HL-60 (cell line): ENCODE data around the gene FAM13C.

Experiments
- DNase-seq, 2 experiments: peaks; one replicate each; pipeline ENCODE4 v3.0.0-alpha.2; 2010 to 2020; ENCODE audit warnings: low read depth in 1 of 2, low spot score in 1 of 2
- H3K27ac ChIP-seq: fragments of 250-450 bp; sonication (Bioruptor Pico); replicated peaks from 2 replicates; pipeline ENCODE4 v1.5.1; 2020; ENCODE audit warnings: mild to moderate bottlenecking, moderate library complexity
- H3K27me3 ChIP-seq: fragments of 250-450 bp; sonication (Bioruptor Pico); 2 replicates; pipeline ENCODE4 v1.5.1; 2021; ENCODE audit warnings: mild to moderate bottlenecking, moderate library complexity; ENCODE audit not compliant: insufficient read depth, poor library complexity, severe bottlenecking
- H3K4me3 ChIP-seq: replicated peaks from 2 replicates; pipeline ENCODE4 v1.5.1; 2011; ENCODE audit warnings: mild to moderate bottlenecking, control low read depth, low read length; ENCODE audit not compliant: insufficient read depth
- GABPA ChIP-seq: IDR thresholded peaks from 2 replicates; pipeline ENCODE4 v1.6.1; 2012; ENCODE audit warnings: low read depth
- POLR2AphosphoS5 ChIP-seq: IDR thresholded peaks from 2 replicates; pipeline ENCODE4 v1.6.1; 2012; ENCODE audit warnings: low read depth
- SPI1 ChIP-seq: IDR thresholded peaks from 2 replicates; pipeline ENCODE4 v1.6.1; 2012; ENCODE audit warnings: low read depth, mild to moderate bottlenecking, borderline replicate concordance
- TF ChIP-seq, protein P1 (sequence below): IDR thresholded peaks from 2 replicates; pipeline ENCODE4 v1.6.1; 2012; ENCODE audit warnings: low read depth; ENCODE audit not compliant: insufficient replicate concordance
- TF ChIP-seq, protein P2 (sequence below): IDR thresholded peaks from one replicate; pipeline ENCODE4 v1.5.1; 2011; ENCODE audit warnings: low read length, control low read depth, inconsistent platforms; ENCODE audit not compliant: insufficient read depth

The FAM13C gene

DNA sequence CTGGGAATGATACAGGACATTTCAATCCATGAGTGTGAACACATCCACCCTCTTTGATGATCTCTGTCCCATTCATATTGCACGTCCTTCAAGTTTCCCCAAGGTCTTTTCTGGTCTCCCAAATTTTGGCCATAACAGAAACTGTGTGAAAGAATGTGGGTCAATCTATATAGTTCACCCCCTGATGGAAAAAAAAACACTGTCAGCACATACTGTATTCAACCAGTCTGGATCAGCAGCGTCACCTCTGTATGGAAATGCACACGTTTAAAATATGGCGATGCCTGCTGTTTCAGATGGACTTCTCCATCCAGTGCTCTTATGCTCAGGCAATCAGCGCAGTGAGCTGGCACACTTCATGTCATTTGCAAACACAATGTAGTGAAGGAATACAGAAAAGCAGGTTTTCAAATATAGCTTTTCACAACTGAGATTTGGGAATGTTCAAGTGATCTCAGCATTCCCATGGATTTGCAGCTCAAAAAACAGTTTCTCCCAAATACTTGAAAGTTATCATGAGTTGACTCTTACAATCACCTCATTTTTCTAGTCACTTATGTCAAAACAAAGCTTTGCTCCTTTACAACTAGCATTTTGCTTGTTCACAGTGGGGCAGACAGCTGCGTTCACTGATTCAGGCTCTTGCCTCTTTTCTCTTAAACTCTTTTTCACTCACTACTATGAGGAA lies 61.1 kb downstream of the FAM13C start:
- Histone ChIP-seq H3K27me3 (no peaks in the 10 kb centered on the region), H3K4me3 (no peak overlapping the region), H3K27ac (no peak overlapping the region)
- DNase-seq = no peak
- no peak for TF ChIP-seq SPI1
- TF ChIP-seq POLR2AphosphoS5 = no peak
- TF ChIP-seq, protein P1, sequence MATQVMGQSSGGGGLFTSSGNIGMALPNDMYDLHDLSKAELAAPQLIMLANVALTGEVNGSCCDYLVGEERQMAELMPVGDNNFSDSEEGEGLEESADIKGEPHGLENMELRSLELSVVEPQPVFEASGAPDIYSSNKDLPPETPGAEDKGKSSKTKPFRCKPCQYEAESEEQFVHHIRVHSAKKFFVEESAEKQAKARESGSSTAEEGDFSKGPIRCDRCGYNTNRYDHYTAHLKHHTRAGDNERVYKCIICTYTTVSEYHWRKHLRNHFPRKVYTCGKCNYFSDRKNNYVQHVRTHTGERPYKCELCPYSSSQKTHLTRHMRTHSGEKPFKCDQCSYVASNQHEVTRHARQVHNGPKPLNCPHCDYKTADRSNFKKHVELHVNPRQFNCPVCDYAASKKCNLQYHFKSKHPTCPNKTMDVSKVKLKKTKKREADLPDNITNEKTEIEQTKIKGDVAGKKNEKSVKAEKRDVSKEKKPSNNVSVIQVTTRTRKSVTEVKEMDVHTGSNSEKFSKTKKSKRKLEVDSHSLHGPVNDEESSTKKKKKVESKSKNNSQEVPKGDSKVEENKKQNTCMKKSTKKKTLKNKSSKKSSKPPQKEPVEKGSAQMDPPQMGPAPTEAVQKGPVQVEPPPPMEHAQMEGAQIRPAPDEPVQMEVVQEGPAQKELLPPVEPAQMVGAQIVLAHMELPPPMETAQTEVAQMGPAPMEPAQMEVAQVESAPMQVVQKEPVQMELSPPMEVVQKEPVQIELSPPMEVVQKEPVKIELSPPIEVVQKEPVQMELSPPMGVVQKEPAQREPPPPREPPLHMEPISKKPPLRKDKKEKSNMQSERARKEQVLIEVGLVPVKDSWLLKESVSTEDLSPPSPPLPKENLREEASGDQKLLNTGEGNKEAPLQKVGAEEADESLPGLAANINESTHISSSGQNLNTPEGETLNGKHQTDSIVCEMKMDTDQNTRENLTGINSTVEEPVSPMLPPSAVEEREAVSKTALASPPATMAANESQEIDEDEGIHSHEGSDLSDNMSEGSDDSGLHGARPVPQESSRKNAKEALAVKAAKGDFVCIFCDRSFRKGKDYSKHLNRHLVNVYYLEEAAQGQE = no peak
- TF ChIP-seq, protein P2, sequence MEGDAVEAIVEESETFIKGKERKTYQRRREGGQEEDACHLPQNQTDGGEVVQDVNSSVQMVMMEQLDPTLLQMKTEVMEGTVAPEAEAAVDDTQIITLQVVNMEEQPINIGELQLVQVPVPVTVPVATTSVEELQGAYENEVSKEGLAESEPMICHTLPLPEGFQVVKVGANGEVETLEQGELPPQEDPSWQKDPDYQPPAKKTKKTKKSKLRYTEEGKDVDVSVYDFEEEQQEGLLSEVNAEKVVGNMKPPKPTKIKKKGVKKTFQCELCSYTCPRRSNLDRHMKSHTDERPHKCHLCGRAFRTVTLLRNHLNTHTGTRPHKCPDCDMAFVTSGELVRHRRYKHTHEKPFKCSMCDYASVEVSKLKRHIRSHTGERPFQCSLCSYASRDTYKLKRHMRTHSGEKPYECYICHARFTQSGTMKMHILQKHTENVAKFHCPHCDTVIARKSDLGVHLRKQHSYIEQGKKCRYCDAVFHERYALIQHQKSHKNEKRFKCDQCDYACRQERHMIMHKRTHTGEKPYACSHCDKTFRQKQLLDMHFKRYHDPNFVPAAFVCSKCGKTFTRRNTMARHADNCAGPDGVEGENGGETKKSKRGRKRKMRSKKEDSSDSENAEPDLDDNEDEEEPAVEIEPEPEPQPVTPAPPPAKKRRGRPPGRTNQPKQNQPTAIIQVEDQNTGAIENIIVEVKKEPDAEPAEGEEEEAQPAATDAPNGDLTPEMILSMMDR = no peak
- no peak for TF ChIP-seq GABPA

DNA sequence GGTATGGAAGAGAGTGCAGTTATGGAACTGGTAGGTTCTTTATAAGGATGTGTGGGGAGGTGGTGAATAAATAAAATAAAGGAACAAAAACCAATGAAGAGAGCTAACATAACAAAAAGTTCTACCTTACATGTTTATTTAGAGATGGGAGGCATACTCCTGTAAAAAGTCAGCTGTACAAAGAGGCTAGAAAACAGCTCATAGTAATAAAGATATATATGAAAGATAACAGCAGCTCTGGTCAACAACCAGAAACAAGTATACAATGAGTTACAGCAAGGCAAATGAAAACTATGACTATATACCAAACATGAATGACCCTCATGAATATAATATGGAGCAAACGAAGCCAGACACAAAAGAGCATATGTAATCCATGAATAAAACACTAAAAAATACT lies 62.0 kb downstream of the FAM13C start:
- no peak for DNase-seq
- Histone ChIP-seq H3K27me3 (no peaks in the 10 kb centered on the region), H3K27ac (no peak overlapping the region), H3K4me3 (no peak overlapping the region)
- no peak for TF ChIP-seq GABPA
- no peak for TF ChIP-seq POLR2AphosphoS5
- TF ChIP-seq, protein P1 = no peak
- TF ChIP-seq, protein P2 = no peak
- TF ChIP-seq SPI1 = no peak

DNA sequence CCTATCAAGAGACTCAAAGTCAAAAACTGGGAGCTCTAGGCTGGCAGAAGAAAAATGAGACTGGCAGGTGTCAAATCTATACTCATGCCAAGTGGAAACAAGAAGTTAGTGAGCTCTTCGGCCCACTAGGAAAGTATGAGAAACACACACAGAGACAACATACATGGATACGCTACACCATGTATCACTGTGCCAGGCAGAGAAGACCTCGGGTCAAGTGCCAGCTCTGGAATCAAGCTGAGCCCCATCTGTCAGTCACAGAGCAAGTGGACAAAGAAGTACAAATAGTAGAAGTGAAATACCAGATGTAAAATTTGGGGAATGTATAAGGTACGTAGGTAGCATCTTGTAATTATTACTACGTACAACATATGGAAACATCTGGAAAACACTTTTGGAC lies 62.4 kb downstream of the FAM13C start:
- TF ChIP-seq, protein P2 = no peak
- no peak for TF ChIP-seq GABPA
- no peak for TF ChIP-seq SPI1
- TF ChIP-seq POLR2AphosphoS5 = no peak
- TF ChIP-seq, protein P1 = no peak
- no peak overlapping the region for H3K27ac ChIP-seq
- DNase-seq = no peak
- H3K27me3 ChIP-seq = no peaks in the 10 kb centered on the region
- no peak overlapping the region for H3K4me3 ChIP-seq
